SK-N-MC (cell line): ENCODE measurements around the gene SLC25A41.

Experiments used
- EZH2 ChIP-seq: fragments of 200-600 bp; sonication (generic); IDR thresholded peaks from one replicate; pipeline ENCODE4 v1.6.1; 2017; ENCODE audit warnings: antibody characterized with exemption
- FOXP2 ChIP-seq: optimal IDR thresholded peaks from 2 replicates; pipeline ENCODE3; 2011; ENCODE audit warnings: mild to moderate bottlenecking, moderate library complexity; ENCODE audit not compliant: insufficient read depth; ENCODE audit errors: extremely low read length, control extremely low read depth
- POLR2AphosphoS5 ChIP-seq: IDR thresholded peaks from 2 replicates; pipeline ENCODE4 v1.6.1; 2012; ENCODE audit warnings: mild to moderate bottlenecking, low read depth, low read length, borderline replicate concordance

DNA sequence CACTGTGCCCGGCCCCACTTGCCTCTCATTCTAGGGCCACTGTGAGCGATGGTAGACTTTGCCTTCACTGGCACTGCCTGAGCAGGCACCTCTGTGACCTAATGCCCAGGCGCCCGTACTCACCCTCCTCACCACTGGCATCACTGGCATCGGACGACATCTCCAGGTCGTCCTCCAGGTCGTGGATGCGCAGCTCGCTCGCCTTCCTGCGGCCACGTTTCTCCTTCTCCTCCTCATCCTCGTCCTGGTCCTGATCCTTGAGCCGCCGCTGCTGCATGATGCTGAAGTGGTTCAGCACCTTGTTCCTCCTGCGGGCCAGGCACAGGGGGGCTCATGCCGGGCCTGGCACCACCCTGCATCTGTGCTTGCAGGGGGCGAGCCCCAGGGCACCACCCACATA, 50.4 kb downstream of the SLC25A41 start:
- no peak for TF ChIP-seq EZH2
- TF ChIP-seq POLR2AphosphoS5: no peak
- TF ChIP-seq FOXP2: no peak
